Psoas muscle (tissue), 8 donors: Measurements from ENCODE around the gene MIA3. TPM values are rescaled to one million over a fixed set of nuclear protein-coding genes. Genes with fewer than 3 reads are reported as not detected.

Experiments
- ATAC-seq, 4 donors: fragments of 200-7000 bp; cut with Tn5 transposase; one replicate each; pipeline ENCODE4 v1.9.1; 2020; ENCODE audit warnings: moderate library complexity in 3 of 4, mild to moderate bottlenecking in 2 of 4
- DNase-seq, 2 donors: peaks; one replicate each; pipeline ENCODE4 v3.0.0-alpha.2; 2020
- H3K27ac ChIP-seq: fragments of 200-600 bp; one replicate; pipeline ENCODE4 v1.8.0; 2022
- H3K27me3 ChIP-seq, 3 donors: fragments of 200-600 bp in 1 of 3; one replicate each; pipeline versions ENCODE4 v1.6.1 to v1.8.0; 2013 to 2022; ENCODE audit warnings: low read length in 2 of 3, mild to moderate bottlenecking in 2 of 3, moderate library complexity in 1 of 3; ENCODE audit not compliant: insufficient read depth in 3 of 3
- H3K36me3 ChIP-seq, 2 donors: fragments of 200-600 bp in 1 of 2; one replicate each; pipeline versions ENCODE4 v1.6.1 to v1.8.0; 2013 to 2022; ENCODE audit warnings: low read depth in 1 of 2, mild to moderate bottlenecking in 1 of 2, moderate library complexity in 1 of 2; ENCODE audit not compliant: insufficient read depth in 1 of 2
- H3K4me1 ChIP-seq: fragments of 200-600 bp; one replicate; pipeline ENCODE4 v1.8.0; 2022
- H3K4me3 ChIP-seq: fragments of 200-600 bp; one replicate; pipeline ENCODE4 v1.8.0; 2022; ENCODE audit warnings: mild to moderate bottlenecking
- H3K9me3 ChIP-seq: fragments of 200-600 bp; one replicate; pipeline ENCODE4 v1.8.0; 2022
- CTCF ChIP-seq: fragments of 200-600 bp; IDR thresholded peaks from one replicate; pipeline ENCODE4 v1.8.0; 2022; ENCODE audit warnings: antibody characterized with exemption
- WGBS, 3 donors: extraction: QIAGEN DNeasy Blood & Tissue Kit; methylation state at CpG; one replicate each; pipeline versions ENCODE4 v1.1.6 to v1.1.7; 2013; 5-methylcytosine and 5-hydroxymethylcytosine counted together
- intact Hi-C, 2 donors: fragments of 100-400 bp; cut with DNase I; formaldehyde crosslinking; loops; one replicate each; pipeline versions ENCODE4 v1.11.0 to v1.14.2; 2022
- polyA plus RNA-seq, 3 donors: library from polyadenylated mRNA; stranded (reverse); fragments of 200-250 nt; gene quantifications; one replicate each; pipeline ENCODE4 v1.2.3, GENCODE V29; 2013
- total RNA-seq, 4 donors: library from RNA; stranded (reverse); fragmentation: NEBNext Ultra II Directional in 2 of 4; extraction: Animal tissue kit (Norgen Biotek cat#: 25700) in 2 of 4; gene quantifications; one replicate each; pipeline versions ENCODE4 v1.2.1 to v1.2.4, GENCODE V29; 2021 to 2023
- donor health status: healthy with polysubstance abuse.
- donor health status: DM: no; HTN: no; CAD: no; lungs with moderate emphysema.
- donor health status: Bipolar disorder and iron deficiency.
- donor health status: healthy.
- donor health status: DM: yes; HTN: yes; CAD: no.
- donor health status: DM: no; HTN: no; CAD: no.
- donor health status: DM: no; HTN: no; CAD: no.
- donor health status: DM: yes; HTN: yes; CAD: no.

Gene MIA3
- total and polyA plus RNA-seq, 7 donors: 23.3 to 62.4 (median 45.1) TPM

GRCh38 chr1:222592171-222592570 lies 25.7 kb upstream of the MIA3 start:
- Histone ChIP-seq H3K4me1 (peaks cover 18% of the 10 kb centered on the region), H3K9me3 (no peaks in the 10 kb centered on the region), H3K4me3 (no peak overlapping the region), H3K36me3 (peaks cover 0 to 7% of the 10 kb centered on the region in 2 donors), H3K27ac (no peak overlapping the region), H3K27me3 (no peaks in the 10 kb centered on the region)
- DNase-seq (no peak), ATAC-seq (no peak)
- 77 to 79% (median 78%) methylated on average over 3 of the region's 3 CpGs for WGBS, 3 donors
- TF ChIP-seq CTCF: no peak
- intact Hi-C loops: no loop called here

- no peak for TF ChIP-seq CTCF
- H3K4me1 ChIP-seq: peaks cover 7% of the 10 kb centered on the region
- H3K36me3 ChIP-seq: no peaks in the 10 kb centered on the region
- 87 to 91% (median 91%) methylated on average over 3 of the region's 3 CpGs for WGBS, 3 donors
- H3K27me3 ChIP-seq: no peaks in the 10 kb centered on the region
- DNase-seq (no peak), ATAC-seq (no peak)
- H3K4me3 ChIP-seq: no peak overlapping the region
- intact Hi-C loops: no loop called here
- no peaks in the 10 kb centered on the region for H3K9me3 ChIP-seq
- H3K27ac ChIP-seq: no peak overlapping the region
These were observed 23.1 kb upstream of the MIA3 start for GRCh38 chr1:222594789-222595188.

GRCh38 chr1:222596696-222597095 lies 21.2 kb upstream of the MIA3 start:
- no peak overlapping the region for H3K4me3 ChIP-seq
- intact Hi-C loops: no loop called here
- H3K27me3 ChIP-seq: no peaks in the 10 kb centered on the region
- TF ChIP-seq CTCF: no peak
- no peak for ATAC-seq
- no peaks in the 10 kb centered on the region for H3K36me3 ChIP-seq
- DNase-seq: no peak
- H3K4me1 ChIP-seq: no peaks in the 10 kb centered on the region
- no peaks in the 10 kb centered on the region for H3K9me3 ChIP-seq
- H3K27ac ChIP-seq: no peak overlapping the region
- WGBS, 3 donors: 78 to 84% (median 80%) methylated on average over 4 of the region's 4 CpGs

GRCh38 chr1:222600281-222600680 lies 17.6 kb upstream of the MIA3 start:
- no peak for TF ChIP-seq CTCF
- DNase-seq (no peak), ATAC-seq (no peak)
- Histone ChIP-seq H3K27ac (no peak overlapping the region), H3K4me1 (no peaks in the 10 kb centered on the region), H3K9me3 (no peaks in the 10 kb centered on the region), H3K27me3 (no peaks in the 10 kb centered on the region), H3K4me3 (no peak overlapping the region), H3K36me3 (no peaks in the 10 kb centered on the region)
- intact Hi-C loops: no loop called here
- 44 to 64% (median 46%) methylated on average over 1 of the region's 1 CpG for WGBS, 3 donors

GRCh38 chr1:222601257-222601656 lies 16.6 kb upstream of the MIA3 start:
- DNase-seq: no peak
- H3K9me3 ChIP-seq: no peaks in the 10 kb centered on the region
- no peaks in the 10 kb centered on the region for H3K4me1 ChIP-seq
- WGBS, 3 donors: 71 to 74% (median 72%) methylated on average over 3 of the region's 3 CpGs
- no peaks in the 10 kb centered on the region for H3K36me3 ChIP-seq
- intact Hi-C loops: no loop called here
- H3K27me3 ChIP-seq: no peaks in the 10 kb centered on the region
- no peak overlapping the region for H3K27ac ChIP-seq
- ATAC-seq: no peak
- H3K4me3 ChIP-seq: no peak overlapping the region
- no peak for TF ChIP-seq CTCF
